GM19239 (cell line): ENCODE measurements around the gene UAP1L1.

Source experiments
- DNase-seq: peaks from one replicate; pipeline ENCODE4 v3.0.0; 2011; ENCODE audit warnings: low spot score; ENCODE audit not compliant: insufficient read length
- FAIRE-seq: peaks from 2 replicates; lab custom pipeline; 2011; peaks lifted over from hg19 to GRCh38; lab: Jason Lieb, UNC

UAP1L1 gene

GRCh38 chr9:137069508-137070091 is 7.7 kb upstream of the UAP1L1 start:
- DNase-seq = no peak
- no peak for FAIRE-seq

- FAIRE-seq = peak; percentile 85
- peak; percentile 95 for DNase-seq
These were observed 7.0 kb upstream of the UAP1L1 start, which contains the start of gene SAPCD2 for GRCh38 chr9:137070201-137070905. TSS of gene SAPCD2 (minus strand) at chr9:137070557. CDS start at chr9:137070460, 97 bp downstream.

GRCh38 chr9:137070906-137071275 is 6.4 kb upstream of the UAP1L1 start:
- FAIRE-seq (no peak), DNase-seq (no peak)

GRCh38 chr9:137071282-137071681 is 6.0 kb upstream of the UAP1L1 start:
- no peak for FAIRE-seq
- DNase-seq = no peak

DNA sequence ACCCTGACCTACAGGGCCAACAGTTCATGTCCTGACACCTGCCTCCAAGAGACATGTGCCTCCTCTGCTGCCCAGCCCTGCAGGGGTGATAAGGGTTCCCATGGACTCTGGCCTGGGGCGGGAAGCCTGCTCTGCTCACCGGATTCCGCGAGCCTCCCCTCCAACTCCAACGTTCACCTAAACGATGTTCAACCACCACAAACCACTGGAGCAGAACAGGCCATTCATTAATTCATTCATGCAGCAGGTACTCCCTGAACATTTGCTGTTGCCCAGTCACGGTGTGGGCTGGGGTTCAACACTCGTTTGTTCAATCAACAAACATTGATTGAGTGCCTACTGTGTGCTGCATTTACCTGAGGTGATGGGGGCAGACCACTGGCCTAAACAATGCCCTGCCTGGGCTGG is 3.3 kb upstream of the UAP1L1 start:
- FAIRE-seq (no peak), DNase-seq (no peak)

GRCh38 chr9:137074657-137075274 is 2.6 kb upstream of the UAP1L1 start:
- DNase-seq = no peak
- FAIRE-seq = no peak

DNA sequence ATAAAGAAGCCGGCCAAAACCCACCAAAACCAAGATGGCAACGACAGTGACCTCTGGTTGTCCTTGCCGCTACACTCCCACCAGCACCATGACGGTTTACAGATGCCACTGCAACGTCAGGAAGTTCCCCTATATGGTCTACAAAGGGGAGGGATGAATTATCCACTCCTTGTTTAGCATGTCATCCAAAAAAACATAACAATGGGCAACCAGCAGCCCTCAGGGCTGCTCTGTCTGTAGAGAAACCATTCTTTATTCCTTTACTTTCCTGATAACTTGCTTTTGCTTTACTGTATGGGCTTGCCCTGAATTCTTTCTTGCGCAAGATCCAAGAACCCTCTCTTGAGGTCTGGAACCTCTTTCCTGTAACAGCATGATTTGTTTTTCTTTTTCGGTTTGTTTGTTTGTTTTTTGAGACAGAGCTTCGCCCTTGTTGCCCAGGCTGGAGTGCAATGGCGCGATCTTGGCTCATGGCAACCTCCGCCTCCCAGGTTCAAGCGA is 2.0 kb upstream of the UAP1L1 start:
- no peak for FAIRE-seq
- no peak for DNase-seq

DNA sequence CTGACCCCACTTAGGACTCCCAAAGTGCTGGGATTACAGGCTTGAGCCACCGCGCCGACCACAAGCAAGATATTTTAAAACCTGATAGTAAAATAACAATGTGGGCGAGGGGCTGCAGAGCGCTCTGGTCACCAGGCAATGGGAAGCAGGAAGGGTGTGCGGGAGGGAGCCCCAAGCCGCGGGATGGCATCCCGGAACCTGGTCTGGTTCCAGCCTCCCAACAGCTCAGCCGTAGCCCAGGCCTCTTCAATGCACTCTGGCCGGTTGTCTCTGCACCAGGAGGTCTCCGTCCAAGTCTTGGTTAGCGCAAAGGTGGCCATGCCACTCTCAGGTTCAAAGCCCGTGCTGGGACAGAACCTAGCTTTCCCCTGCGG is 694 bp upstream of the UAP1L1 start:
- no peak for FAIRE-seq

GRCh38 chr9:137077758-137078693 is 709 bp downstream of the UAP1L1 start:
- FAIRE-seq = peak; percentile 8
- no peak for DNase-seq

More for the DNA sequence above, 694 bp upstream of the UAP1L1 start:
- no peak for DNase-seq

DNA sequence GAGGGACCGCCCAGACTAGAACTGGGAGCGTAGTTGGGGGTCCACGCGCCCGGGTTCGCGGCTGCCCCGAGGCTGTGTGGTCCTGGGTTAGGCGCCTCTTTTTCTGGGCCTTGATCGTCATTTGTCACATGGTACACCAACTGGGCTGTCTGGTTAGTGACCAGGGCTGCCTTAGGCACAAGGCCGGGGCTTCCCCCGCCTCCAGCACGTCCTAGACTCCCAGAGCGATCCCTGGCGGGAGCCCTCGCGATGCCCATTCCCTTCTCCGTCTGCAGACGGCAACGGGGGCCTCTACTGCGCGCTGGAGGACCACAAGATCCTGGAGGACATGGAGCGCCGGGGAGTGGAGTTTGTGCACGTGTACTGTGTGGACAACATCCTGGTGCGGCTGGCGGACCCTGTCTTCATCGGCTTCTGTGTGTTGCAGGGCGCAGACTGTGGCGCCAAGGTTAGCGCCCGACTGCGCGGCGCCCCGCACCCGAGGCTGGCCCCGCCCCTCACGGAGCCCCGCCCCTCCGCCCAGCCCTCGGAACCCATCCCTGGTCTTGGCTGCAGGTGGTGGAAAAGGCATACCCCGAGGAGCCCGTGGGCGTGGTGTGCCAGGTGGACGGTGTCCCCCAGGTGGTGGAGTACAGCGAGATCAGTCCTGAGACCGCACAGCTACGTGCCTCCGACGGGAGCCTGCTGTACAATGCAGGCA is 1.5 kb downstream of the UAP1L1 start:
- DNase-seq = no peak
- no peak for FAIRE-seq

GRCh38 chr9:137079401-137079787 is 2.1 kb downstream of the UAP1L1 start:
- no peak for DNase-seq
- FAIRE-seq = no peak

DNA sequence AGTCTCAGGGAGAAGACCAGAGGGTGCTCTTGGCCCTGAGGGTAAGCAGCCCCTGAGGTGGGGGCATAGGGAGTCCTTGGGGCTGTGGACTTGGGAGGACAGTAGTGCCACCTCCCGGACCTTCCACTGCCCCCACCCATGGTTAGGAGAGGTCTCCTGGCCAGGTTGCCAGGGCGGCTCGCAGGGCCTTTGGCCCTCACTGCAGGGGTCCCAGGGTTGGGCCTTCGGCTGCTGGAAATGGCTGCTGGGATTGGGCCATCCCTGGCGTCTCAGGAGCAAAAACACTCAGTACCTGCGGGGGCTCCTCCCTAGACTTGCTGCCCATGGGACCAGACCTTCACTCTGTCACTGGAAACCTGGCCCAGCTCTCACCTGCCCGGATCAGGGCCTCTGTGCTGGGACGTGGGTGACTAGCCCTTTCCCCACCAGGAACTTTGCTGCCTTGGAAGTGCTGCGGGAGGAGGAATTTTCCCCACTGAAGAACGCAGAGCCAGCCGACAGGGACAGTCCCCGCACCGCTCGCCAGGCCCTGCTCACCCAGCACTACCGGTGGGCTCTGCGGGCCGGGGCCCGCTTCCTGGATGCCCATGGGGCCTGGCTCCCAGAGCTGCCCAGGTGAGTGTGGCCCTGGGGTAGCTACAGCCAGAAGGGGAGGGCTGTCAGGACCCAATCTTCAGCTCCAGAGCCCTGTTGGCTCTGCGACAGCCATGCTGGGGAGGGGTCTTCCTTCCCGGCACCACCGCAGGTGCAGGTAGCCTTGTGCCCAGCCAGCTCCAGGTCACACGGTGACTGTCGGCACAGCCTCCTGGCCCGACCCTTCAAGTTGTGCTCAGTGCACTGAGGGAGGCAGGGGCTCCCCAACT is 3.2 kb downstream of the UAP1L1 start:
- DNase-seq (no peak), FAIRE-seq (no peak)

GRCh38 chr9:137082222-137082924 is 5.1 kb downstream of the UAP1L1 start:
- no peak for FAIRE-seq
- DNase-seq = no peak

DNA sequence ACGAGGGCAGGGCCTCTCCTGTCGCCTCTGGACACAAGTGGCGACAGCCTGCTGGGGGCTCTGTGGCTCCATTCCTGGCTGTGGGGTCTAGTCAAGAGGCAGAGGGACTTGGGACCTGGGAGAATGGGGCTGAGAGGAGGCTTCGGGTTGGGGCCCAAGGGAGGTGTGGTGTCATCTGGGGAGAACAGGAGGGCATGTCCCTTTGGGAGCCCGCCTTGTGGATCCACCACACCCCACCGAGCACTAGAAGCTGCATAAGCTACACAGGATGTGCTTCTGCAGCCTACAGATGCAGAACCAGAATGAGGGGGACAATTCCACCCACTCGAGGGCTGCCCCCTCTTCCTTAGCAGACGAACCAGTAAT is 5.6 kb downstream of the UAP1L1 start:
- DNase-seq = no peak
- FAIRE-seq = no peak

- no peak for DNase-seq
- FAIRE-seq = peak; percentile 4
These were observed 6.2 kb downstream of the UAP1L1 start for GRCh38 chr9:137083394-137084004.

DNA sequence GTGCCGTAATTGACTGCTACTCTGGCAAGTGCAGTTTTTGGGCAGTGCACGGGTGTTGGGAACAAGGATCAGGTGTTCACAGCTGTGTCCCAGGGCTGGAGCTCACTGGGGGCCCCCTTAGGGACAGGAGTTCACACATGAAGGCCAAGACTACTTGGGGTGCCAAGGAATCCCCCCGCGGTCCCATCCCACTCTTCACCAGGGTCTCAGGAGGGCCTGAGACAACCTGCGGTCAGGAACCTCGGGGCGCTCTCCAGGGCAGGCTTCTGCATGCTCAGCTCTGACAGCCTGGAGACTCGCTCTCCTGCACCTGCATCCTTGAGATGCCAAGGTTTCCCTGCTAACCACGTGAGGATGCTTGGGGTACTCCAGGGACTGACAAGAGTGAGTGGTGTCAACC is 7.2 kb downstream of the UAP1L1 start:
- FAIRE-seq = no peak
- no peak for DNase-seq

- no peak for FAIRE-seq
- DNase-seq = no peak
These were observed 8.7 kb downstream of the UAP1L1 start for GRCh38 chr9:137085920-137086530.
